Germinal center (tissue), 1 donor: Measurements from ENCODE around the gene CACNA1I.
A peak's percentile ranks its signal among the peaks of the same experiment; 100 is the strongest.

Experiments
- DNase-seq: peaks from one replicate; pipeline ENCODE4 v3.0.0; 2012; ENCODE audit warnings: mixed read lengths, low spot score

CACNA1I gene

DNA sequence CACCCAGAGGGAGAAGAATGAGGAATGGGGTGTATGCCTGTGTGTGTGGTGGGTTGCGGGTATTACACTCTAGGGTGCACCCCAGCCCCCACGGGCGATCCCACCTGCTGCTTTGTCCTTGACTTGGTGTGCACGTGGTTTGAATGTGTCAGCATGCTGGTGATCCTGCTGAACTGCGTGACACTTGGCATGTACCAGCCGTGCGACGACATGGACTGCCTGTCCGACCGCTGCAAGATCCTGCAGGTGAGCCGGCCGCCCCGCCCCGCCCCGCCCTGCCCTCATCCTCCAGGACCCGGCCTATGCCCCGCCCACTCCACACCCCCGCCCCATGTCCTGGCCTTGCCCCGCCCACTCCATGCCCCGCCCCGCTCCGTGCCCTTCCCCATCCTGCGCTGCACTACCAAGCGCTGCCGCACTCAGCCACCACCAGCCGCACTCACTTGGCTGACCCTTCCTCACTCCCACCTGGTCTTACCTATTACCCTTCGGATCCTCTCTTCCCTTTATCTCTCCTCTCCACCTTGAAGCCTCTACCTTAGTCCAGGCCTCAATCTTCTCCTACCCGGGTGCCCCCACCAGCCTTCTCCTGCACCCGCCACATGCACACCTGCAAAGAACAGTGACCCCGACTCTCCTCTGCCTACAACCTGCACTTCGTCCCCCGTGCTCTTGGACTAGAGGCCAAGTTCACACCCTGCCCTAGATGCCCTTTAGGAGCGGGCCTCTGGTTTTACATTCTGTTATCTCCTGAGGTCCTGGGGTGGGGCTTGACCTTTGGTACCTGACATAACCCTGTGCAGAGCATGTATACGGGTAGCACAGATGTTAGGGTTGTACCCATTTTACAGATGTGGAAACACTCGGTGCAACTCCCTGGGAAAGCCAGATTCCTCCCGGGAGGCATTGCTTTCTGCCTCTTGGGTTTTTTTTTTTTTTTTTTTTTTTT is 27.7 kb downstream of the CACNA1I start:
- peak; percentile 87 for DNase-seq

DNA sequence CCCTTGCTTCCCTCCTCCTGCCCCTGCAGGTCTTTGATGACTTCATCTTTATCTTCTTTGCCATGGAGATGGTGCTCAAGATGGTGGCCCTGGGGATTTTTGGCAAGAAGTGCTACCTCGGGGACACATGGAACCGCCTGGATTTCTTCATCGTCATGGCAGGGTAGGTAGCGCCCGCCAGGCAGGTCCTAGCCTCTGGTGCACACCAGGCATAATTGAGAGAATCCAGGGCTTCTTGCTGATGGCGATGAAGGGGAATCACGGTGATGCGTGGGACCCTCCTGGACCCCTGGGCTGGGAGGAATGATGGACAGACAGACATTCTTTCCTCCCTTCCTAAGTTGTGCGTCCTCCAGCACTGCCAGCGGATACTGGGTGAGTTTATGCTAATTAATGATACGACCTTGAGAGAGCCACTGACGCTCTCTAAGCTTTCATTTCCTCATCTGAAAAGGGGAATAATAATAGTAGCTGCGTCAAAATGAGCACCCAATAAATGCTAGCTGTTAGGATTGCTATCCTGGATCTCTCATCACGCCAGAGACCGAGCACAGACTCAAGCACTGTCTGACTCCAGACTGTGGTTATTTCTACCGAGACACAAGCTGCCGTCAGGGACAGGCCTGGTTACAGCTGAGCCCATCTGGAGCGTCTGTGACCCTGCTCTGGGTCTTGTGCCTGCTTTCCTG is 30.1 kb downstream of the CACNA1I start:
- peak; percentile 29 for DNase-seq

DNA sequence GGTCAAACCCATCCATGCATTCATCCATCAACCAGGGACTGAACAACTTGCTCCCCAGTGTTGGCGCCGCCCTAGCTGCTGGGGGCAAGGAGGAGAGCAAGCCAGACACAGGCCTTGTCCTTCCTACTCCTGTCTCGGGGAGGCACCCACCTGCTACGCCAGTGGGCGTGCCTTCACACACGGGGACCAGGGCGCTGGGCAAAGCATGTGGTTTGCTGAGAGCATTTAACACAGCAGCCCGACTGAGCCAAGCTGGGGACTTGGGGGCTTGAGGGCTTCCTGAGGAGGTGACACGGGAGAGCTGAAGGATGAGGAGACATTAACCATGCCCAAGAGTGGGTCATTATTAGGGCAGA is 30.6 kb downstream of the CACNA1I start:
- DNase-seq, result peak; percentile 31

DNA sequence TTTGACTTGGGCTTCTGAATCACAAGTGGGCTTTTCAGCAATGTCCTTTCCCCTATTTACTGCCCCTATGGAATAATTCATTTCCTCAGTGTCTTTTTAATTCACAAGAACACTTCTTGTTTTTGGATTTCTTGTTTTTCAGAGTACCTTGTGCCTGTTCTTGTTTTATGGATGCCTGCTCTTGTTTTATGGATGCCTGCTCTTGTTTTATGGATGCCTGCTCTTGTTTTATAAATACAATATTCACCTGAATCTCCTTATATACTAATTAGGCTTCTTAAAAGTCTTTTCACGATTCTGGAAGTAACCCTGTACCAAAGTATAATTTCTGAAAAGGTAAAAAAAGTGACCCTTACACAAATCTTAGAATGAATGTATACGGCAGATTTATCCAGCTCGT is 32.8 kb downstream of the CACNA1I start:
- no peak for DNase-seq

DNA sequence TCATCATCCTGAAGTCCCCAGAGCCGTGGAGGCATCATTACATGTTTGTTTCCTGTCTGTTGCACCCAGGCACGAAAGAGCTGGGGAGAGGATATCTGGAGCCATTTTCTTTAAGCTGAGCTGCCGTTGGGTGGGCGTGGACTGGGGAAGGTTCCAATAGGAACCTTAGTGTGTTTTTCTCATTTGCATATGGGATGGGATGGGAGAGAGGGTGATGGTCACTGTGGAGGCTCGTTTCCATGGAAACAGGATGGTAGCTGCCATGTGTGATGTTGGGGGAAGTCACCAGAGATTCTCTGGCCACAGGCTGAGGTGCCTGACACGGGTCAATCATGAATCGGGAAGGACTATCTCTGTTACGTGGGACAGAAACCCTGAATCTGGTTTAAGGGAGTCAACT is 39.7 kb downstream of the CACNA1I start:
- no peak for DNase-seq

DNA sequence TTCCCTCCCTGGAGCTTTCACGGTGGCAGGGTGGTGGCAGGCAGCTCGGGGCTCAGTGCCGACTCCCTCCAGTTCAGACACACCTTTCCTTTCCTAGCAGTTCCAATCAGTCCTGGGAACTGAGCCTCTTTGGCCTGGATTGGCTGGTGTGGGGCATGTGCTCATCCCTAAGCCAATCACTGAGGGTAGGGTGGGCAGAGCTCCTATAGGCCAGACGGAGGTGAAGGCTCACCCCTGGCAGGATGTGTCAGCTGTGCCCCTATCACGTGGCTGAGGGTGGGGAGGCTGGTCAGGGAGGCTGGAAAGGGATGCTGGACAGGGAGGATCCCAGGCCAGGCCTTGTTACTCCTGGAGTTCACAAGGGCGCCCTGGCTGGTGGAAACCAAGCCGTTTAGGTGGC is 40.2 kb downstream of the CACNA1I start:
- DNase-seq, result no peak

DNA sequence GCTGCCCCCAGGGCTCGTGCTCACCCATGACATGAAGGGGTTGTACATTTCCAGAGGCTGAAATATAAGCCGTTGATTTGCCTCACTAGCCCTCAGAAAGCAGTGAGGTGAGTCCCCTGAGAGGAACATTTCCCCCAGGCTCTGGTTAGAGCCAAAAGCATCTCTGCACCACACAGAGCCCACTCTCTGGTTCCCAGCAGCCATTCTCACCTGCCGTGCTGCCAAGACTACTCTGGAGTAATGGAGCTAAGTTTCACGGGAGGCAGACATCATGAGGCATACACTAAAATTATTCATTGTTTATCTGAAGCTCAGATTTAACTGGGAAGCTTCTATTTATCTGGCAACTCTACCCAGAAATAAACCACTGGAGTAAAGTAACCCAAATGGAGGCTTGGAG is 40.8 kb downstream of the CACNA1I start:
- no peak for DNase-seq

DNA sequence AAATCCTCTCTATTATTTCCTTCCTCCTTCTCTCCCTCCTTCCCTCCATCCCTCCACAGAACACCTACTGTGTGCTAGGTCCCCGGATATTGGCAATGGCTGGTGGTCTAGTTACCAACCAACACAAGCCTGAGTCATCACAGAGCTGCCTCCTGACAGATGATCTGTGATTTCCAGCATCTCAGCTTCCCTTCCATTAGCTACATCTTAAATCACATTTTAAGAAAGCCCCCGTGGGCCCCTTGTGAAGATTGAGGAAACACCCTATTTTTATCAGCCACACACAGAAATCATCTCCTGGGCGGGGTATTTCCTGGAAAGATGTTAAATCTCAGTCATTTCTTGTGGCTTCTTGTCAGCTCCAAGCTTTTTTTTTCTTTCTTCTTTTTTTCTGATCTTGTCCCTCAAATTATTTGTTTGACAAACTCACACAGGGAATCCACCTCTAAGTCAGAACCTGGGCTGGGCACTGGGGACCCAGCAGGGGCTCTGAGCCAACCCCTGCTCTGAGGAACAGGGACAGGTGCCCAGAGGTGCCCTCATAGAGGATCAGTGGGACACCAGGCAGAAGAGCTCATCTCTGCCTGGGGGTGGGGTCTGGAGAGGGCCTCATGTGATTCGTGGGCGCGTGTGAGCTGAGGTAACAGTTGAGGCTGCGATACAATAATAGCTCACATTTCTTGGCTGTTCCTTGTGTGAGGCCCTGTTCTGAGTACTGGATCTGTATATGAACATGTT is 42.4 kb downstream of the CACNA1I start:
- DNase-seq, result no peak

DNA sequence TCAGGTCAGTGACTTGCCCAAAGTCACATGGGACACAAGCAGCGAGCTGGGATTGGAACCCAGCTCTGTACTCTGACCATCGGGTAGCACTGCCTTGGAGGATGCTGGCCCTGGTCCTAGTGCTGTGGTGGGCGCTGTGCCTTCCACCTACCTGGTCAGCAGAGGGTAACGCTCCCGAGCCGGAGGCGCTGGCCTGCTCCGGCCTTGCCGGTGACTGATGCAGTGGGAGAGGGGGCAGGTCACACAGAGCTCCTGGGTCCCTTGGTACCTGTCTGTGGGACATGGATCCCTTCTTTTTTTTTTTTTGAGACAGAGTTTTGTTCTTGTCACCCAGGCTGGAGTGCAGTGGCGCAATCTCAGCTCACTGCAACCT is 43.0 kb downstream of the CACNA1I start:
- no peak for DNase-seq

DNA sequence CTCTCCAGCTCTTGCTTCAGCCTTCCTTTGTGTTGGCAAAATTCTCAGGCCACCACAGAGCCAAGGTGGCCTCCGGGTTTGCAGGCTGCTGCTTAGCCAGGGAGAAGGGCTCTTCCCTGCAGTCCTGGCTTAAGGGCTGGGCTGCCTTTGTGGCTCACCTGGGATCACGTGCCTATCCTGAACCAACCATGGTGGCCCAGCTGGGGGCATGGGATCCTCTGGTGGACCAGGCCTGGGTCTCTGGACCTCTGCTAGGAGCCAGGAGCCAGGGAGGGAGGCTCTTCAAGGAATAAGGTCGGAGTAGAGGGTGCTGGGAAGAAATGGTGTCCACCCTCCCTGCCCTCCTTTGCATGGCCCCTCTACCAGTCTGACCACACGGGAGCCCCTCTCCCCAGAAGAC is 43.9 kb downstream of the CACNA1I start:
- DNase-seq, result no peak

DNA sequence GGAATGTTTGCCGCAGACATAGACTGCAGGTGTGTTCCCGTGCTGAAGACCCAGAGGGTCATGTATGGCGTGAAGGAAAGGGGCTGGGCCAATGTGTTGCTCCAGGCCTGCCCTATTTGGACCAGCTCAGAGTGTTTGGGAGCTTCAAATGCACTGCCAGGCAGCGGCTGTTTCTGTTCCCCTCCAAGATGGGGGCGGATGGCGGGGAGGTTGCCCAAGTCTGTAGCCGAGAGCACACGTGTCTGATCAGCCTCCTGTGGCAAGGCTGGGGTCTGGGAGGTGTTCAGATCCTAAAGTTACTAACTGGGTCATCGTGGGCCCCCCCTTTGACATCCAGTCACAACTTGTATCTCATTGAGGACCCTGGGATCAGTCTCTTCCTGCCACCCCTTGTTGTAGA is 45.5 kb downstream of the CACNA1I start:
- DNase-seq, result no peak

DNA sequence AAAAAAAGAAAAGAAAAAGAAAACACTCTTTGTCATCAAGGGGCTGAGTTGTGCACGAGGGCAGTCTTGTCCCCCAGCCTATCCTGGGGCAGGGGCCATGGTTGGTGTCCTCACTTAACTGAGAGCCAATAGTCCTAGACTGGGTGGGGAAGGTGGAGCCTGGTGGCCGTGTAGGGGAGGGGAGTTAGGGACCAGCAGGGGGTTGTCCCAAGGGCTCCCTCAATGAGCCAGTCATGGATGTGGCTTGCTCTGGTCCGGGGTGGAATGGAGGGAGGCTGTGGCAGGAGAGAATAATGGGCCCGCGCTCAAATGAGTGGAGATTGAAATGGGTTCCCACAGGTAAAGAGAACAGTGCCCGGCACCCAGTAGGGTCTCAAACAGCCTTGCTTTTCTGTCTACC is 46.2 kb downstream of the CACNA1I start:
- no peak for DNase-seq

DNA sequence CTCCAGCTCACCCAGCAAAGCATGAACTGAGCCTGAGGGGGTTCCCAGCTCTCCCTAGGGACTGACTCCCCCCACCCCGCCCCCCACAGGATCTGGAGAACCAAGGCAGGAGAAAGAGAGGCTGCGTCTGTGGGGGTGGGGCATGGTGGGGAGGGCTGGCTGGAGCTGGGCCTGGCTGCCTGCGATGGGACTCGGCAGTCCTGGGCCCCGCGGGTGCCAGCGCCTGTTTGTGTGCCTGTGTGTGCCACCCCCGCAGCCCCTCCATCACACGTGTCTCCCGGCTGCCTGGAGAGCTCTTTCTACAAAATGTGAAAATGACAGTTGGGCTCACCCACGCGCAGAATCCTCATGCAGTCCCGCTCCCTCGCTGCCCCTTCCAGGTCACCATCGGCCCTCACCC is 46.8 kb downstream of the CACNA1I start:
- no peak for DNase-seq

DNA sequence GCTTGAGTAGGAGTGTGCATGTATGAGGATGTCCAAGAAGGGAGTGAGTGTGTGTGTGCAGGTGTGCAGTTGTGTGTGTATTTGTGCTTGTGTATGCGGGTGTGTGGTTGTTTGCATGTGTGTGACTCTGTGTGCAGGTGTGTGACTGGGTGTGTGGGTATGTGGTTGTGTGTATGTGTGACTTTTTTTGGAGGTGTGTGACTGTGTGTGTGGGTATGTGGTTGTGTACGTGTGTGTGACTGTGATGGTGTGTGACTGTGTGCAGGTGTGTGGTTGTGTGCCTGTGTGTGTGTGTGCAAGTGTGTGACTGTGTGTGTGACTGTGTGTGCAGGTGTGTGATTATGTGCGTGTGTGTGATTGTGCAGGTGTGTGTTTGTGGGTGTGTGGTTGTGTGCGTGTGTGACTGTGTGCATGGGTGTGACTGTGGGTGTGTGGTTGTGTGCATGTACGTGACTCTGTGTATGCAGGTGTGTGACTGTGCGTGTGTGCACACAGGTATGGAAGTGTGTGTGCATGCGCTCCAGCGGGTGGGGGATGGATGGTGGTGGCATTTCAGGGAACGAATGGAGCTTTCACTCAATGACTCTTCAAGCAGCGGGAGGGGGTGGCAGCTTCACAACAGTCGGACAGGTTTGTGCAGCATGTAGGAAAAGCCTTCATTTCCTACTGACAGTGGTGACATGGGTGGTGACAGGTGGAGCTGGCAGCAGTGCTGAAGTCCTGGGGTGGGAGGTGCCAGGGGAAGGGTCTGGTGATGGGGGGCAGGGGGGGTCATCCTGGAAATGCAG is 47.6 kb downstream of the CACNA1I start:
- no peak for DNase-seq

DNA sequence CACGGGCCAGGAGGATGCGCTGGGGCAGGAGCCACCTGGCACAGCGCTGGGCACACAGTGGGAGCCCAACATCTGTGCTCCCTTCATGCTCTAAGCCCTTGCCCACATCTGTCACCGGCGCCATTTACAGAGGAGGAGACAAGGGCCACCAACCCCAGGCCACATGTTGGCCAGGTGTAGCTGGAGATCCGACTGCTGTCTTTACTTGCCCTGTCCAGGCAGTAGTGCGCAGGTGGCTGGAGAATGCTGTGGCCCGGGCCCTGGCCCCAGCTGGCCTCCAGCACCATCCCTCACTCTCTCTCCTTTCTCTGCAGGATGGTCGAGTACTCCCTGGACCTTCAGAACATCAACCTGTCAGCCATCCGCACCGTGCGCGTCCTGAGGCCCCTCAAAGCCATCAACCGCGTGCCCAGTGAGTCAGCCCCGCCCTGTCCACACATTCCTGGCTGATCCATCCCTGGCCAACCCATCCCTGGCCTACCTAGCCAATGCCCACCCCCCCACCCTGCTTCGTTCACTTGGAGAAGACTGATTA is 48.5 kb downstream of the CACNA1I start:
- DNase-seq, result no peak

DNA sequence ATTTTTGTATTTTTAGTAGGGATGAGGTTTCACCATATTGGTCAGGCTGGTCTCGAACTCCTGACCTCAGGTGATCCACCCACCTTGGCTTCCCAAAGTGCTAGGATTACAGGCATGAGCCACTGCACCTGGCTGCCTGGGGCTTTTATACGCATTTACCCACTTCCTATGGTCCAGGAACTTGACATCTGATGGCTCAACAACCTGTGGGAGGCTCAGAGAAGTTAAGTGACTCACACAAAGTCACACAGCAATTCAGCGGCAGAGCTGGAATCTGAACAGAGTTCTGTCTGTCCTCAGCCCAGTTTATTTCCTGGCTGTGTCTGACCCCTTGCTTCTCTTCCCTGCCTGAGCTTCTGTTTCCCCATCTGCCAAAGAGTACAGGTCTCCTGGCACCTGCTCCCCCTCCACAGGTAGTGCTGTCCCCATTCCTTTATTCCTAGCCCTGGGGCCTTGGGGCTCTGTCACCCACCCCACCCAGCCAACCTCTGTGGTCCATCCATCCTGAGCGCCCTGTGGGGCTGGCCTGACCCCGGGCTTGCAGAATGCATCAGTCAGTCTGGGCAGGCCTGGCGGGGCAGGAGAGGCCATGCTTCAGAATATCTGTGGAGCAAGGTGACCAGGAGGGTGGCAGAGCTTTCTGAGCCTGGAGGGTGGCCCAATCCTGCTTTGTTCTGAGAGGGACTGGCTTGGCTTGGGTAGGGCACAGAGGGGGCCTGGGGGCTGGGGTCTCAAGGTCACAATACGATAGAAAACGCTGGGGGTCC is 50.6 kb downstream of the CACNA1I start:
- DNase-seq, result no peak

DNA sequence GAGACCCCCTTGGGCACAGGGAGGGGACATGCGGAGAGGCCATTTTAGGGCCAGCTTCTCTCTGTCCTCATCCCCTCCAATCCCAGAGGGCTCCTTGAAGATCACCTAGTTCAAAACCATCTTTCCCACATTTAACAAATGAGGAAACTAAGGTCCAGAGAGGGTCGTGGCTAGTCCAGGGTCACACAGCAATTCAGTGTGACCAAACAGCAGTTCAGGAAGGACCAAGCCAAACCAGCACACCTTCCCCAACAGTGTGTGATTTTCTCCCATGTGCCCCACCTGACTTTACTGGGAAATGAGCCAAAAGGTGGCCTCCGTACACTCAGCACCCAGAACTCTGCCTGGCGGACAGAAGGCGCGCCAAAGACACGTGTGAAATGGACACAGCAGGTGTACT is 51.3 kb downstream of the CACNA1I start:
- DNase-seq, result no peak

DNA sequence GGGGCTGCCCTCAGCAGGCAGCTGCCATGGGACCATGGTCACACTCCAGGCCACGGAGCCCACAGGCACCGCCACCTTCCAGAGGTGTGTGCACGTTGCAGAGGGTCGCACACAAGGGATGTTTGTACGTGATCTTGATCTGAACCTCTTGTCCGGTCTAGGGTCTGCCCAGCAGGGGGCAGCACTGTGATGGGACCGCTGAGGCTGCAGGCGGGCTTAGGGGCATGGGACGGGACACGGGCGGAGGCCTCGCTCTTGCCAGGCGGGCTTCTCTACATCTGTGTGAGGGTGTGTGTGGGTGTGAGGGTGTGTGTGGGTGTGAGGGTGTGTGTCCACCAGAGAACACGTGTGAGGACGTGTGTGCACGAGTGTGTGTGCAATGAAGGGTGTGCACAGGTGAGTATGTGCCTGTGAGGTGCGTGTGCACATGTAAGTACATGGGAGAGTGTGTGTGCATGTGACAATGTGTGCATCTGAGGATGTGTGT is 52.4 kb downstream of the CACNA1I start:
- DNase-seq, result peak; percentile 40

DNA sequence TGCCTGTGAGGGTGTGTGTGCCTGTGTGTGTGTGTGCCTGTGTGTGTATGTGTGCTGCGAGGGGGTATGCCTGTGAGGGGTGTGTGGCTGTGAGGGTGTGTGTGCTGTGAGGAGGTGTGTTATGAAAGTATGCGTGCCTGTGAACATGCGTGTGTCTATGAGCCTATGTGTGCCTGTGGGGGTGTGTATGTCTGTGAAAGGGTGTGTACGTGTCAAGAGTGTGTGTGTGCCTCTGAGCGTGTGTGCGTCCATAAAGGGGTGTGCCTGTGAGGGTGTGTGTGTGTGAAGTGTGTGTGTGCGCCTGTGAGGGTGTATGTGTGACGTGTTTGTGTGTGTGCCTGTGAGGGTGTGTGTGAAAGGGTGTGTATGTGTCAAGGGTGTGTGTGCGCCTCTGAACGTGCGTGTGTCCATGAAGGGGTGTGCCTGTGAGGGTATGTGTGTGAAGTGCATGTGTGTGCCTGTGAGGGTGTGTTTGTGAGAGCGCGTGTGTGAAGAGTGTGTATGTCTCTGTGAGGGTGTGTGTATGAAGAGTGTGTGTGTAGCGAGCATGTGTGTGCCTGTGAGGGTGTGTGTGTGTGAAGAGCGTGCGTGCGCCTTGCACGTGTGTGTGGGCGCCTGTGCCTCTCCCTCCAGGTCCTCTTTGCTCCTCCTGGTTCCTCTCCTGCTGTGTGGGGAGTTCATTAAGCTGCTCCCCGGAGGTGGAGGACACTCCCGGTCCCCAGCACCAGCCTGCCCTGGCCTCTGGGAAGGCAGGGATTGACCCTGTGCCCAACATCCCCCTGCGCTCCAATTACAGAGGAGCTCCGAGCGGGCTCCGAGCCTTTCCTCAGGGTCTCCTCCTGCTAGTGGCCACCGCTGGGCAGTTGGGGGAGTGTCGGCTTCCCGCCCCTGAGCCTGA is 53.3 kb downstream of the CACNA1I start:
- no peak for DNase-seq

DNA sequence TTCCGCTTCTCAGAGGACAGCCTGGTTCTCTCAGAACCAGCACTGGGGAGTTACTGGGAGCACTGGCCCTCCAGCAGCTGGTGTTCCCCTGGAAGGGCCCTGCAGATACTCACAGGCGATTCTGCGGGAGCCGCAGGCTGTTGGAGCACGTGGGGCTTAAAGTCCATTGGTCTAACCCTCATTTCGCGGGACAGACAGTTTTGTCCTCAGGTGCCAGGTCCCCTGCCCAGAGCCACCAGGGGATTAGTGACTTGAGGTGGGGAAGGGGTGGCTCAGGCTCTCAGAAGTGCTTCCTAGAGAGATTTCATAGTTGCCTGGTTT is 53.9 kb downstream of the CACNA1I start:
- DNase-seq, result no peak
